GM19043 (cell line): ENCODE measurements around the gene PFN2.
"Not testable (repeated sequence)": the region's sequence is repeated elsewhere in the genome, so short reads cannot be mapped to it uniquely, and the experiment has no call there.

ENCODE experiments used
- ATAC-seq: cut with Tn5 transposase; IDR thresholded peaks from one replicate; pipeline ENCODE4 v1.9.1; 2021; ENCODE audit warnings: low read depth; ENCODE audit not compliant: unreplicated experiment

The PFN2 gene

DNA sequence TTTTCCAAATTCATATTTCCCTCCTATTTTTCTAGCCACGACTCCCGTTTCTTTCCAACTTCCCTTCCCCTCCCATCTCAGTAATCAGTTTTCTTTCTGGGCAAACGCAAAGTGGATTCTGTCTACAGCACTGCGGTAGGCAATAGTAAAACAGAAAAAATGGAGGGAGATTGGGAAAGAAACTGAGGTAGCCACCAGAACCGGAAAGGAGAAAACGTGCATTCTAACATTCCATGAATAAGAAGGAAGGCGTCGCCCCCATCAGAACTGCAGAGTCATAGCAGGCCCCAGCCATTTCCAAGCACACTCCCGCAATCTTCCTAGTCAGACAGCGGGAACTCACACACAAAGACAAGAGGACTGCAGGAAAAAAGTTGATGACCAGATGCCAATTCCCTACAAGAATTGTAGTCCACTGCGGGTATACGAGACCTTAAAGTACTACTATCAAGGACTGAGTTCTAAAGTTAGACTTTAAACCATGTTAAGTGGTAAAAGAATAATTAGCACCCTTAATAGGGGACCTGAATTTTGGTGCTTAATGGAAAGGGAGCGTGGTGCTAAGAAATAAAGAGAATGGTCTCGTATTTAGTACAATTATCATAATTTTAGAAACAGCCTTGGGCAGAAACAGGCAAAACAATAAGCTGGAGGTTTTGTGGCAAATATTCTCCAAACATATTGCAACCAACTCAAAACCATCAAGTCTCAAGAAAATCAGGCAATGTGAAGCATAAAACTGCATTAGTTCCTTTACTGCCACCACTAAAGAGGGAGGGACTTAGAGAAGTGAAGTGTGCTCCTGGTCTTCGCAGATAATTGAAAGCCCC is 1.4 kb downstream of the PFN2 start:
- ATAC-seq, result no peak

DNA sequence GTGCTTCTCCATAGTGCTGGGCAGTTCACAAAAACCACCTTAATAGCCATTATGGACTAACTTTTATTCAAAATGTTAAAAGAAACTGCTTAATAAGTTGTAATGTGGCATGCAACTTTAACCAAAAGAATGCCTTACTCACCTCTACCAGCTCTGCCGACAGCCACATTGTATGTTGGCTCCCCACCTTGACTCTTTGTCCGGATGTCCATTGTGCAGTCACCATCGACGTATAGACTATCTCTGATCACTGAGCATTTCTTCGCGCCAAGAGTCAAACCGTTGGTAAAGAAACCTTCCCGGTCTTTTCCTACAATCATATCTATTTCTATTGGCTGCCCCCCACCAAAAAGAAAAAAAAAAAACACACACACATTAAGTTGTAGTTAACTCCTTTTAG is 2.5 kb downstream of the PFN2 start:
- no peak for ATAC-seq

DNA sequence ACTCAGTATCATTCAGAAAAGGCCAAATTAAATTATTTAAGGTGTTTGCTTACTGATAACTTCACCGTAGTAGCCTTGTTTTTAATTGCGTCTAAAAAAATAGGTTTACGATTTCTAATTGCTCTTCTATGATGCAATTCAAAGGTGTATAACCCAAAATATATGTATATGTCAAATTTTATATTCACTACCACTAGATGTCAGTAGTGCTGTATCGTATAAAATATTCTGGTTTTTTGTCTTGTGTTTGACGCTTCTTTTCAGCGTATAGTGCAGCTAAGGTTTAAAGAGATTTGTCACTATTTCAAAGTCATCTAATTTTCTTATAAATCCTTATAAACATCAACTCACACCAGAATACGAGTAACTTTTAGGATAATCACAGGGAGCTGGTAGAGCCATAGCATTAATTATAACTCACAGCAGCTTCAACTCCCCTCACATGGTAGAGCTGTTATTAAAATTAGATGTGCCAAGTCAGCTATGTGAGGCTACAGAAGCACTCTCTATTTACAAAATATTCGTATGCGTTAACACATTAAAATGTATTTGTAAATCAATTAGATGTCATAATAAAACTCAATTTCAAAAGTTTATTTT is 3.5 kb downstream of the PFN2 start:
- ATAC-seq, result no peak

DNA sequence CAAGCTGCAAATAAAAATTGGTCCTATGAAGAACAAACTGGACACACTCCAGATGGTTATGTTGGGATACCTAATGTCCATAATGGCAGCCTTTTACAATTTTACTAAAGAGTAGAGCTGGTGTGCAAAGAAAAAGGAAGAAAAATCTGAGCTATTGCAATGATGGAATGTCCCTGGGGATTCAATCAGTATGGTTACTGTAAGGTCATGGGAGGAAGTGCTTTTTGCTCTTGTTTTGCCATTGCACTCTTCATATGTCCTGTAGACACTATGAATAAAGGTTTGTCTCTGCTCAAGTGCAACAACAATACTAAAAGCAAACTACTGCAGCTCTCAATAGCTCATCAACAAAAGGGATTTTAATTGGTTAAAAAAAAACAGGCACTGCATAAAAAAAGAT is 5.4 kb downstream of the PFN2 start:
- no peak for ATAC-seq

DNA sequence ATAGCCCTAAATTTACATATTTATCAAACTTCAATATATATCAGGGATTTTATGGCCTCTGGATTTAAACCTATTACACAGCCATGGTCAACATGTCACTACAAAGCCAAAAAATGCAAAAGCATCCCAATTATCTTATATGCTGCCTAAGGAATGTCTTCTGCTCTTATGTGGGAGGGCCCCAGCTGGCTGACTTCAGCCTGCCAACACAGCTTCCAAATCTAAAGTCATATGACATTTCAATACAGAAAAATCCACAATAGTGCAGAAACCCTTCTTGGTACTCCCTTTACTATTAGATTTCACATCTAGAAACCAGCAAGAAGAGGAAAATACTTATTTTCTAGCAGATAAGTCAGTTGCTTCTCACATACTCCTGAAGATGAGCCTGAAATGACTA is 6.4 kb downstream of the PFN2 start:
- ATAC-seq, result no peak

DNA sequence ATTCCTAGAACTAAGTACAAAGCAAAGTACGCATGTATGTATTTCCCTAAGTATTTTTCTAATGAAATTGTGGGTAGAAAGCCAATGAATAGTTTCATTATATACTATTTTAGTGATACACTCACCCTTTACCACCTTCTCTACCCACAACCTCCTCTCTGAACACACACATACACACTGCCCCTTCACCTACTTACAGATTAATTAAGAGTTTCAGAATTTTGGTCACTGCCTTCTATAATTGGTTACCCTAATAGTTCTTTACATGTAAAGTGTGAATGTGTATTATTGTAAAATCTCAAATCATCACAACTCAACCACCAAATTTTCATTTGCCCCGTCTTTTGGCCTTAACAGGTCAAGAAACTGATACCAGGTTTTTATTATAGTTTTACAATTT is 7.2 kb downstream of the PFN2 start:
- no peak for ATAC-seq

DNA sequence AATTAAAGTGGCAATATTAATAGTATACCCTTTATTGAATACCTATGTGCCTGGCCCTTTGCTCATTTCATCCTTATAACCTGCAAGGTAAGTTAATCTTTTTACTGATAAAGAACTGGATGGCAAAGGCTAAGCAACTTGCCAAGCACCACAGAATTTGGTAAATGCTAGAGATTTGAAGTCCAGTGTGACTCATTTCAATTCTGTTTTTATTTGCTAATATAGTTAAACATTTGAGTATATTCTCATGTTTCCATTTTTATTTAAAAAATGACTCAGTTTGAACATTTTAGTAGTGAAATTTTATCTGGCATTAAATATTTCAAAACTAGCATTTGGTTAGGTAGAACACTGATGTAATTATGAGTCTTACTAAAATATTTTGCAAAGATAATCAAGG is 11.3 kb downstream of the PFN2 start:
- no peak for ATAC-seq

DNA sequence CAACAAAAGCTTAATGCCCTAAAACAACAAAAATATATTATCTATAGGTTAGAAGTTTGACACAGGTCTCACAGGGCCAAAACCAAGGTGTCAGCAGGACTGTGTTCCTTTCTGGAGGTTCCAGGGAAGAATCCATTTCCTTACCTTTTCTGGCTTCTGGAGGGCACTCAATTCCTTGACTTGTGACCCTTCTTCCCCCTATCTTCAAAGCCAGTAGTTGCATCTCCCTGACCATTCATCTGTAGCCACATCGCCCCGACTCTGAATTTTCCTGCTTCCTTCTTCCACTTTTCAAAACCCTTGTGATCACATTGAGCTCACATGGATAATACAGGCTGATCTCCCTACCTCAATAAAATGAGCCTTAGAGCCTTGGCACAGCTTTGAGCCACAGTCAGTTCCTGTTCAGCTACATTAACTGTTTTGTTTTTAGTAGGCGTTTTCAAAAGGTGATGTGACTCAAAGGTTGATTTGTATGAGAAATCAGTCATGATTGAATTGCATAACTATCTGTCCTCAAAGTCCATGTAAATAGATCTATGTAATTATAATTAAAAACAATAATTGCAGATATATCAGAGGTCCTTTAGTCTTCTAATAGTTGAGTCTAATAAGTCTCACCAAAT is 12.4 kb downstream of the PFN2 start:
- ATAC-seq, result no peak

DNA sequence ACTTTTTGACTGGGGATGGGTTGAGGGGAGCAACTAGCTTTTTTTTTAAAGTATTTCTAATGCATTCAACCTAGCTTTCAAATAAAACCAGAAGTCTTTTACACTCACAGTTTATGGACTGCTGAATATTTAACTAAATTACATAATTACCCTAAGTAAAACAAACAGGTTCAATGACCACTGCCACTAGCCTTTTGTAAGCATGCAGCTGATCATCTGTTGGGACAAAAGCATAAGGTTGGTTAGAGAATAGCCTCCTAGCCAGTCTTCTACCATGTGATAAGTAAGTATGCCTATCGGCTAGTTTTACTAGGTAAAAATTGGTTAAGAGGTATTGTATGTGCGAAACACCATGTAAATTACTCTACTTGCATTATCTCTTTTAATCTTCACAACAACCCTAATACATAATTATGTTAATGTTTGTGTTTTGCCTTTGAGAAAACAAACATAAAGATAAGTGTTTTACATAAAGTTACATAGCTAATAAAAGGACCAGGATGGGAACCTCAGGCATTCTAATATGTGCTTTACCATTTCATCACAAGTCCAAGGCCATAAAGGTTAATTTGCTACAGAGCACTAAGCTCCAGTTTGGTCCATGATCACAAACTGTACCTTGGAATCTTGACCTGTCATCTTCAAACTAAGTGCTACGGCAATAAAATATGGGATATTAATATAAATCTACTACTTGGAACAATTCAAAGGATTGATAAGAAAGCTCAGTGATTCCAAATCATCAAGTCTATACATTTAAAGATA is 13.2 kb downstream of the PFN2 start:
- ATAC-seq, result no peak

DNA sequence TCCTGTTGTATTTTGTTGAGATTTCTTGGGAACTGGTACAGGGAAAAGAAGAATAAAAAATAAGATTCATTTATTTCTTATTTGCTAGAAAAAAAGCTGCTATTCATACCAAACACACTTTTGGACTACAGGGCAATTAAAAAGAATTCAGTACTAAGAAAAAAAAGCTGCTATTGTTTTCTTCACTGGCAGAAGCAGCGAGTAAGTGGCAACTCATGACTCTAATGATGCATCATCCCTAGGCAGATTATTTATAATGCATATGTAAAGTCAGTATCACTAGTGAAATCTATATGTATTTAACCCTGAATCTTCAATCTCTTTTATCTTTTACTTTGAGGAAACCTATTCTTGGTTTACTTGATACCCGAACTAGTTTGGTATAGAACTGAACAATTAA is 15.2 kb downstream of the PFN2 start:
- no peak for ATAC-seq

DNA sequence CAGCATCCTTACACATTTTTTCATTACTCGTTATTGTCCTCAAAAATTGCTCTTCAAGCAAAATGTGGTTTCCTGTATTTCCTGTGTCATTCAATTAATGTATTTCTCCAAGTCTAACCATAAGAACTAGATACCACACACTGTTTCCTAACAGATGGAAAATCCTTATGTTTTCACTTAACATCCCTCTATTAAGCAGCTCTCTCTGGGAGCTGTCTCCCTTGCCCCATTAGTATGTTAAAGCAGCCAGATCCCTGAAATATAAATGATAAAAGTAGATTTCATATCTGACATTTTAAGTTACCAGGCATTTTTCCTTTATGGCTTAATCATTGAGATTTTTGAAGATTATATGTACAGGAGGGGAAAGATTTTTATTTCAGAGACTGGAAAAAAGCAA is 15.9 kb downstream of the PFN2 start:
- ATAC-seq, result no peak

DNA sequence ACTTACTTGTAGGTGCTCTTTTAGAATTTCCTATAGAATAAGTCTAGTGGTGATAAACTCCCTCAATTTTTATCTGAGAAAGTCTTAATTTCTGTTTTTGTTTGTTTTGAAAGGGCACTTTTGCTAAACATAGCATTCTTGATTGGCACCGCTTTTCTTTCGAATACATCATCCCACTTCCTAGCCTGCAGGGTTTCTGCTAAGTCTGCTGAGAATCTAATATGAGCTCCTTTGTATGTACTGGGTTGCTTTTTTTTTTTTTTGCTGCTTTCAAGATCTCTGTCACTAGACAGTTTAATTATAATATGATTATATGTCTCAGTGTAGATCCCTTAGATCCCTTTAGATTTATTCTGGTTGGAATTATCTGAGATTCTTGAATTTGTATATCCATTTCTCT is 21.5 kb downstream of the PFN2 start:
- no peak for ATAC-seq

DNA sequence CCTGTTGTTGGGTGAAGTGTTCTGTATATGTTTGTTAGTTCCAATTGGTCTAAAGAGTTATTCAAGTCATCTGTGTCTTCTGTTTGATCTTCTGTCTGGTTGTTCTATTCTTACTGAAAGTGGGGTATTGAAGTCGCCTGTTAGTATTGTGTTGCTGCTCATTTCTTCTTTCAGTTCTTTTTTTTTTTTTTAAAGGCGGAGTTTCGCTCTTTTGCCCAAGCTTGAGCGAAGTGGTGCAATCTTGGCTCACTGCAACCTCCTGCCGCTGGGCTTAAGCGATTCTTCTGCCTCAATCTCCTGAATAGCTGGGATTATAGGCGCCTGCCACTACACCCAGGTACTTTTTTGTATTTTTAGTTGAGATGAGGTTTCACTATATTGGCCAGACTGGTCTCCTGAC is 23.5 kb downstream of the PFN2 start:
- no peak for ATAC-seq

DNA sequence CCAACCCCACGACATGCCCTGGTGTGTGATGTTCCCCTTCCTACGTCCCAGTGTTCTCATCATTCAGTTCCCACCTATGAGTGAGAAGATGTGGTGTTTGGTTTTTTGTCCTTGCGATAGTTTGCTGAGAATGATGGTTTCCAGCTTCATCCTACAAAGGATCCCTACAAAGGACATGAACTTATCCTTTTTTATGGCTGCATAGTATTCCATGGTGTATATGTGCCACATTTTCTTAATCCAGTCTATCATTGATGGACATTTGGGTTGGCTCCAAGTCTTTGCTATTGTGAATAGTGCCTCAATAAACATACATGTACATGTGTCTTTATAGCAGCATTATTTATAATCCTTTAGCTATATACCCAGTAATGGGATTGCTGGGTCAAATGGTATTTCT is 26.7 kb downstream of the PFN2 start:
- not testable (repeated sequence) for ATAC-seq

DNA sequence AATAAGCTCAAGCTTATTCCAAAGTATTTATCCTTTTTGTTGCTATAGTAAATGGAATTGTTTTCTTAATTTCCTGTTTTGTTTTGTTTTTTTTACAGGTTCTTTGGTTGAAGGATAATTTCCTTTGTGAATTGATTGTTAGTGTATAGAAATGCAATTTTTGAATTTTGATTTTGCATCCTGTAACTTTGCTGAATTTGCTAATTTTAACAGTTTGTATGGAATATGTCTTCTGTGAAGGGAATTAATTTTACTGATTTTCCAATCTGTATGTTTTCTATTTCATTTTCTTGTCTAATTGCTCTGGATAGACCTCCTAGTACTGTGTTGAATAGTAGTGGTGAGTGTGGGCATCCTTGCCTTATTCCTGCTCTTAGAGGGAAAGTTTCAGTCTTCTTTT is 28.3 kb downstream of the PFN2 start:
- ATAC-seq, result no peak

DNA sequence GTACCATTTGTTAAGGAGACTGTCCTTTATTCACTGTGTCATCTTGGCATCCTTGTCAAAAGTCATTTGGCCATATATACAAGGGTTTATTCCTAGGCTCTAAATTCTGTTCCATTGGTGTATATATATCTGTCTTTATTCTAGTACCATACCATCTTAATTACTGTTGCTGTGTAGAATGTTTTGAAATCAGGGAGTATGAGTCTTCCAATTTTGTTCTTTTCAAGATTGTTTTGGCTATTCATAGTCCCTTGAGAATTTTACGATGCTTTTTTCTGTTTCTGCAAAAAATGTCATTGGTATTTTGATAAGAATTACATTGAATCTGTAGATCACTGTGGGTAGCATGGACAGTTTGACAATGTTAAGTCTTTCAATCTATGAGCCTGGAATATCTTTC is 28.7 kb downstream of the PFN2 start:
- no peak for ATAC-seq

DNA sequence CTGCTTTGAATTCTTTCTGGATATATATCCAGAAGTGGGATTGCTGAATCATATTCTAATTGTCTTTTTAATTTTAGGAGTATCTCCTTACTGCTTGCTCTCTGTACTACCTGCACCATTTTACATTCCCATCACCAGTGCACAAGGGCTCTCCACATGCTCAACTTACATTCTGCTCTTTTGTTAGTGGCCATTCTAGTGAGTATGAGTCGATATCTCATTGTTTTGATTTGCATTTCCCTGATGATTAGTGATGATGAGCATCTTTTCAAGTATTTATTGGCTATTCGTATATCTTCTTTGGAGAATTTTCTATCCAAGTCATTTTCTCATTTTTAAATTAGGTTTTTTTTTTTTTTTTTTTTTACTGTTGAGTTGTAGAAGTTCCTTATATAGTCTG is 29.5 kb downstream of the PFN2 start:
- ATAC-seq, result no peak

DNA sequence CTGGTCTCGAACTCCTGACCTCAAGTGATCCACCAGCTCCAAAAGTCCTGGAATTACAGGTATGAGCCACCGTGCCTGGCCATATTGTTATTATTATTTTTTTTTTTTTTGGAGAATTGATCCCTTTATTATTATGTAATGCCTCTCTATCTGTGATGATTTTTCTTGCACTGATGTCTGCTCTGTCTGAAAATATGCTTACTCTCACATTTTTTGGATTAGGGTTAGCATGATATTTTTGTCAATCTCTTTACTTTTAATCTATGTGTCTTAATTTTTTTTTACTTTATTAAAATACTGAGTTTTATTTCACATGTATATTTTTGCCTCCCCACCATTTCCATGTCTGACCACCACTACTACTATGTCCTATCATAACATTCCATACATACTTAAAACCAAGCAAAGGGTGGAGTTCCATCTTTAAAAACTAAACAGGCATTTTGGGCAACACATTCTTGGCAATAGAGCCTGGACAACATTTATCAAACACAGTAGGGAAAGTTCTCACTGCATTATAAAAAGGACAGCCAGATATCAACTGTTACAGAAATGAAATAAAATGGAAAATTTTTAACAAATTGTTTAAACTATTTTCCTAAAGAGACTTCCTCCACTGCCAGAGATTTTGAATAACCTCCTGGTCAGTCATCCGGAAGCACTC is 32.2 kb downstream of the PFN2 start:
- not testable (repeated sequence) for ATAC-seq

DNA sequence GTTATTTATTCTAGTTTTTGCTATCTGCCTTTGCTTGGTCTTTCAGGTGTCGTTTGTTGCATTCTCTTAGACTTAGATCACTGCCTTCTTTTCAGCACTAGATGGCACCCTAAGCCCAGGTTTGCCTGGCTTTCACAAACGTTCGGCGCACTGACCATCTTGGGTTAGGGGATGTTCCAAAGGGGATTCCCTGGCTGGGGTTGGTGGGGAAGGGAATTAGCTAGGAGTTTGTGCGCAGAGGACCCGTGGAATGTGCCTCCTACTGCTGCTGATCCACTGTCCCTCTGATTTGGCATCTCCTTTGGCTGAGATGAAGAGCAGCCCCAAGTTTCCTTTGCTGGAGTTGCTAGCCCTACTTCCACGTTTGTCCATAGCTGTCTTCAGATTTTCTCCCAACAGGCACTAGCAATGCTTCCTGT is 33.9 kb downstream of the PFN2 start:
- no peak for ATAC-seq

DNA sequence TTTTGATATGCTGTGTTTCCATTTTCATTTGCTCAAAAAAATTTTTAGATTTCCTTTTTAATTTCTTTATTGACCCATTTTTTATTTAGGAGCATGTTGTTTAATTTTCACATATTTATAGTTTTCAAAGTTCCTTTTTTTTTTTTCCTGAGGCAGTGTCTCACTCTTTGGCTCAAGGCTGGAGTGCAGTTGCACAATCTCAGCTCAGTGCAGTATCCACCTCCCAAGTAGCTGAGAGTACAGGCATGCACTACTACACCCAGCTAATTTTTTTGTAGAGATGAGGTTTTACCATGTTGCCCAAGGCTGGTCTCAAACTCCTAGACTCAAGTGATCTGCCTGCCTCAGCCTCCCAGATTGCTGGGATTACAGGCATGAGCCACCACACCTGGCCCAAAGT is 36.2 kb downstream of the PFN2 start:
- no peak for ATAC-seq

DNA sequence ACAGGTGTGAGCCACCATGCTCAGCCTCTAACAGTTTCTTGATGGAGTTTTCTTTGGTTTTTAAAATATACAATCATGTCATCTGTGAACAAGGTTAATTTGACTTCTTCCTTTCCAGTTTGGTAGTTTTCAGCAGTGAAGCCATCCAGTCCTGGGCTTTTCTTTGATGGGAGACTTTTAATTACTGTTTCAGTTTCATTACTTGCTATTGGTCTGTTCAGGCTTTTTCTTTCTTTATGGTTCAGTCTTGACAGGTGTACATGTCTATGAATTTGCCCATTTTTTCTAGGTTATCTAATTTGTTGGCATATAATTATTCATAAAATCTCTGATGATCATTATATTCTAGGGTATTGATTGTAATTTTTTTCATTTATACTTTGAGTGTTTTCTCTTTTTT is 36.8 kb downstream of the PFN2 start:
- ATAC-seq, result no peak
